GM10248 (cell line): Measurements from ENCODE around the gene ROR2.

Experiments used
- CTCF ChIA-PET: fragments of 300-600 bp; sonication (Branson Sonifier 250); formaldehyde crosslinking; extraction: SDS; loops from one replicate; lab custom pipeline; 2021; ENCODE audit warnings: antibody characterized with exemption; lab: Yijun Ruan, JAX
- POLR2A ChIA-PET: fragments of 350-650 bp; sonication (Branson Sonifier 250); formaldehyde crosslinking; extraction: SDS; loops from one replicate; lab custom pipeline; 2020; ENCODE audit warnings: antibody characterized with exemption; lab: Yijun Ruan, JAX
- DNase-seq: peaks from one replicate; pipeline ENCODE4 v3.0.0; 2012; ENCODE audit errors: extremely low spot score
- TF ChIP-seq, protein P1 (sequence below): IDR thresholded peaks from 2 replicates; pipeline ENCODE4 v1.5.1; 2012; ENCODE audit warnings: mild to moderate bottlenecking, low read depth; ENCODE audit errors: extremely low read depth, missing control alignments, control extremely low read depth

ROR2 gene

GRCh38 chr9:91680106-91680505, 269.9 kb downstream of the ROR2 start:
- no peak for DNase-seq
- CTCF ChIA-PET = interaction anchor here (0.7 to 2.8 kb wide), 4 partner anchors 9 to 765 kb away, joined by 3 to 9 read pairs (median 4); no protein-coding TSS in a partner anchor
- TF ChIP-seq, protein P1, sequence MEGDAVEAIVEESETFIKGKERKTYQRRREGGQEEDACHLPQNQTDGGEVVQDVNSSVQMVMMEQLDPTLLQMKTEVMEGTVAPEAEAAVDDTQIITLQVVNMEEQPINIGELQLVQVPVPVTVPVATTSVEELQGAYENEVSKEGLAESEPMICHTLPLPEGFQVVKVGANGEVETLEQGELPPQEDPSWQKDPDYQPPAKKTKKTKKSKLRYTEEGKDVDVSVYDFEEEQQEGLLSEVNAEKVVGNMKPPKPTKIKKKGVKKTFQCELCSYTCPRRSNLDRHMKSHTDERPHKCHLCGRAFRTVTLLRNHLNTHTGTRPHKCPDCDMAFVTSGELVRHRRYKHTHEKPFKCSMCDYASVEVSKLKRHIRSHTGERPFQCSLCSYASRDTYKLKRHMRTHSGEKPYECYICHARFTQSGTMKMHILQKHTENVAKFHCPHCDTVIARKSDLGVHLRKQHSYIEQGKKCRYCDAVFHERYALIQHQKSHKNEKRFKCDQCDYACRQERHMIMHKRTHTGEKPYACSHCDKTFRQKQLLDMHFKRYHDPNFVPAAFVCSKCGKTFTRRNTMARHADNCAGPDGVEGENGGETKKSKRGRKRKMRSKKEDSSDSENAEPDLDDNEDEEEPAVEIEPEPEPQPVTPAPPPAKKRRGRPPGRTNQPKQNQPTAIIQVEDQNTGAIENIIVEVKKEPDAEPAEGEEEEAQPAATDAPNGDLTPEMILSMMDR = no peak
- POLR2A ChIA-PET = no interaction called here

DNA sequence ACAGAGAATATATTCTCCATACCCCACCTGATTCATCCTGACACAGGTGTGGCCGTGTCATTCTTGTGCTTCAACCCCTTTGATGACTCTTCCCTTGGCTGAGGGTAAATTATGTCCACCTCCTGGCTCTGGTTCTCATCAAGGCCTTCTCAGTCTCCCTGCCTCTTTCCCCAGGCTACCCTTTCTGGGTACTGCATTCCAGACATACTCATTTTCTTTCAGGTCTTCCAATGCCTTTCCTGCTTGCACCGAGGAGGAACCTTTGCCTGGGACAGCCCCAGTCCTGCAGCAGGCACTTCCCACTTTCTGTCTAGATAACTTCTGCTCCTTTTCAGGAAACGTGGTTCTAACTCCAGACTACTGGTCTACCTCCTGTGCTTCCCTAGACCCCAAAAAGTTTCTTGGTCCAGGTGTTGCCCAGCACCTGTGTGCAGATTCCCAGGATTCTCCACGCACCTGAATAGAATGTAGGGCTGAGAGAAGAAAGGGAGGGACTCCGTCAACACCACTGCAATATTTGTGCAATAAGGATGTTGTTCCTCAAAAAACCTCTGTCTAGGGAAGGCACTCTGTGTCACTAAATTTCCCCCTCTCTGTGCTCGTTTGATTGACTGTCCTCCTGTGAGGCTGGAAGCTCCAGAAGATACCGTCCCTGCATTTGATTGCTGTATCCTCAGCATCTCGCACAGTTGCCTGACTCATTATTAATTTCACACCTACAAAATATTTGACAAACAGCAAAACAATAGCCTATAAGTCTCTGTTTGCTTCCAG, 271.0 kb downstream of the ROR2 start:
- ChIA-PET CTCF (interaction anchor here (0.9 to 2.8 kb wide), 3 partner anchors 10 to 763 kb away, joined by 3 to 9 read pairs (median 4); no protein-coding TSS in a partner anchor), POLR2A (no interaction called here)
- no peak for DNase-seq
- TF ChIP-seq, protein P1 = no peak

- no peak for DNase-seq
- ChIA-PET POLR2A (no interaction called here), CTCF (interaction anchor here (0.9 to 2.8 kb wide), 2 partner anchors 19 to 762 kb away, joined by 3 to 9 read pairs; no protein-coding TSS in a partner anchor)
- TF ChIP-seq, protein P1 = no peak
These were observed 272.1 kb downstream of the ROR2 start for GRCh38 chr9:91677822-91678436.

DNA sequence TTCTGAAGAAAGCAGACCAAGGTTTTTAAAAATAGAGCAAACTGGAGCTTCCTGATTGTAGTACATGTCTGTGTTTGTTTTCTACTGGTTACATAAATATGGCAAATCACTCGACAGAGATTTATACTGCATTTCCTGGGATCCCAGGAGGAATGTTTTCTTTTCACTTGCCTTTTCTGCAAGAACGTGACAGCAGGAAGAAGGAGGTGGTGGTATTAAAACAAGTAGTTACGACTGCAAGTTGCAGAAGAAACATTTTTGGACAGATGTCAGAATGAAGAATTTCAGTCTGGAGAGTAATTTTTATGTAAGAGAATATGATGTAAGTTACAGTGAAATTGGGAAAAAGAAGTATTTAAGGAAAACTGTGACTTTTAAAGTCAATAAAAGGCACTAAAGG, 272.7 kb downstream of the ROR2 start:
- DNase-seq = no peak
- POLR2A ChIA-PET = no interaction called here
- TF ChIP-seq, protein P1 = no peak
- CTCF ChIA-PET = interaction anchor here (1.8 kb wide), 1 partner anchor 763 kb away, joined by 6 read pairs; no protein-coding TSS in a partner anchor

DNA sequence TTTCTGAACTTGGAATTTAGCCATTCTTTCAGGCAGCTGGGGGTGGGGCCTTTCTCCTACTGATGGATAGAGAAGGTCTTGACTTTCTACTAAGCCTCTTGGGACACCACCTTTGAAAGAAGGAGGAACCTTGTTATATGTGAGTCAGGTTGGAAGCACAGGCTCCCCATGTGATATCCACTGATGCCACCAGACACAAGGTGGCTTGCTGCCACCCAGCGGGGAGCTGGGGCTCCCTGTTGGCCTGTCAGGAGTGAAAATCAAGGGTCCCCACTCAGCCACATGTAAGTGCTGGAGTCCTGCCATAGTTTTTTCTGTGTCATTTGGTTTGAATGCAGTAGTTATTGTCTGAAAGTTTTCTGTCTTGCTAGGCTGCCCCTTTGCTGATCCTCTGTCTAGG, 274.0 kb downstream of the ROR2 start:
- no peak for DNase-seq
- POLR2A ChIA-PET = no interaction called here
- CTCF ChIA-PET = interaction anchor here (1.0 to 1.8 kb wide), 3 partner anchors 642 to 762 kb away, joined by 3 to 6 read pairs (median 4); no protein-coding TSS in a partner anchor
- TF ChIP-seq, protein P1 = no peak

DNA sequence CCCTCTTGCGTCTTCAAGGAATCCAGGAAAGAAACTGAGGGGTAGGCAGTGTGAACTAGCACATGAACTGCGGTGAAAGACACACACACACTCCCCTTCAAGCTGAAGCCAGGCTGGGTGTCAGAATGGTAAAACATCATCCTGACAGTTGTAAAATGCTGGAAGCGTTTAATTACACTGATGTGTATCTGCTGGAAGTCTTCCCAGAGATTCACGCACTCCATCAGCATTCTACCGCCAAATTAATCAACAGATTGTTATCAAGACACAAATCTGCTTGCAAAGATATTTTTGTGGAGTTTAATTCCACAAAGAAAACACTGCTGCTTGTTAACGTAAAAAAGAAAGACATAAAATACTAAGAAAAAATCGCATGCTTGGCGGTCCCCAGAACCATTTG, 285.4 kb downstream of the ROR2 start:
- no peak for DNase-seq
- TF ChIP-seq, protein P1 = no peak
- CTCF ChIA-PET = interaction anchor here (0.9 to 1.3 kb wide), 2 partner anchors 11 to 19 kb away, joined by 3 to 5 read pairs; no protein-coding TSS in a partner anchor
- POLR2A ChIA-PET = no interaction called here
